Keratinocyte (primary cell): Measurements from ENCODE around the gene TMEM217.

Experiments
- EZH2 ChIP-seq: IDR thresholded peaks from one replicate; pipeline ENCODE4 v1.6.1; 2012; ENCODE audit warnings: inconsistent platforms, mild to moderate bottlenecking, low read length, moderate library complexity
- TF ChIP-seq, protein P1 (sequence below), 3 experiments: IDR thresholded peaks in 1 of 3; conservative IDR thresholded peaks in 1 of 3; optimal IDR thresholded peaks in 1 of 3; 2 replicates in 2 of 3; 3 replicates in 1 of 3; pipeline versions ENCODE3 to v1.5.1; 2011; ENCODE audit warnings: low read length in 3 of 3, mild to moderate bottlenecking in 3 of 3, moderate library complexity in 2 of 3, control low read depth in 1 of 3, inconsistent platforms in 1 of 3; ENCODE audit not compliant: insufficient read depth in 2 of 3; ENCODE audit errors: extremely low read depth in 1 of 3

DNA sequence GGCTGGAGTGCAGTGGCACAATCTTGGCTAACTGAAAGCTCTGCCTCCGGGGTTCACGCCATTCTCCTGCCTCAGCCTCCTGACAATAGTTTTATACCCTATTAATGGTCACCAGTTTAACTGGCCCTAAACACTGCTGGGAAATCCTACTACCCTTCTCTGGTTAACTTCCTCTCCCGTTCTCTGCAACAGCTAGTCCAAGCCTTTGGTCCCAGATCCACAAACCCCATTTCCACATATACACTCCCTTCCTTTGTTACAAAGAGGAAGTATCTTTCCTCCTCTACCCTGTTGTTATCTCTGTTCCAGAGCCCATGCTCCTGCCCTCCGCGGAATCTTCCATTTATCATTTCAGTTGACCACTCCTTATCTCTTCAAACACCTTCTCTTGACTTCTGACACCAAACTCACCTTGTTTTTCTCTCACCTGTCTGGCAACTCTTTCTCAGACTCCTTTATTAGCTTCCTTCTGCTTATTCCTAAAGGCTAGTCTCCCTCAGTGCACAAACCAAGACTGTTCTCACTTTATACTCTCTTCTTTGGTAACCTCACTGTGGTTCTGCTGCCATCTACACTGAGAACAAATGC is 25.4 kb downstream of the TMEM217 start:
- TF ChIP-seq, protein P1, sequence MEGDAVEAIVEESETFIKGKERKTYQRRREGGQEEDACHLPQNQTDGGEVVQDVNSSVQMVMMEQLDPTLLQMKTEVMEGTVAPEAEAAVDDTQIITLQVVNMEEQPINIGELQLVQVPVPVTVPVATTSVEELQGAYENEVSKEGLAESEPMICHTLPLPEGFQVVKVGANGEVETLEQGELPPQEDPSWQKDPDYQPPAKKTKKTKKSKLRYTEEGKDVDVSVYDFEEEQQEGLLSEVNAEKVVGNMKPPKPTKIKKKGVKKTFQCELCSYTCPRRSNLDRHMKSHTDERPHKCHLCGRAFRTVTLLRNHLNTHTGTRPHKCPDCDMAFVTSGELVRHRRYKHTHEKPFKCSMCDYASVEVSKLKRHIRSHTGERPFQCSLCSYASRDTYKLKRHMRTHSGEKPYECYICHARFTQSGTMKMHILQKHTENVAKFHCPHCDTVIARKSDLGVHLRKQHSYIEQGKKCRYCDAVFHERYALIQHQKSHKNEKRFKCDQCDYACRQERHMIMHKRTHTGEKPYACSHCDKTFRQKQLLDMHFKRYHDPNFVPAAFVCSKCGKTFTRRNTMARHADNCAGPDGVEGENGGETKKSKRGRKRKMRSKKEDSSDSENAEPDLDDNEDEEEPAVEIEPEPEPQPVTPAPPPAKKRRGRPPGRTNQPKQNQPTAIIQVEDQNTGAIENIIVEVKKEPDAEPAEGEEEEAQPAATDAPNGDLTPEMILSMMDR (optimal IDR thresholded peaks at IDR 0.05 in 1 of 3, IDR thresholded peaks at IDR 0.05 in 1 of 3, conservative IDR thresholded peaks at IDR 0.05 in 1 of 3; ENCODE audit: extremely low read depth in 1 of 3, insufficient read depth in 2 of 3, low read length in 3 of 3), result no peak
- TF ChIP-seq EZH2, result no peak
